SK-N-SH treated with all-trans-retinoic acid at 6 μM for 48 hours (cell line): Measurements from ENCODE around the gene KIF26A.

ENCODE experiments used
- ARNTL ChIP-seq: fragments of 450-650 bp; formaldehyde crosslinking; IDR thresholded peaks from 2 replicates; pipeline ENCODE4 v1.5.0; 2020; ENCODE audit warnings: low read depth, mild to moderate bottlenecking, moderate library complexity, borderline replicate concordance
- CSRNP3 ChIP-seq: fragments of 250-450 bp; sonication (Bioruptor Pico); IDR thresholded peaks from 2 replicates; pipeline ENCODE4 v1.5.1; 2021; ENCODE audit warnings: mild to moderate bottlenecking, moderate library complexity
- ZNF8 ChIP-seq: fragments of 450-650 bp; formaldehyde crosslinking; IDR thresholded peaks from 2 replicates; pipeline ENCODE4 v1.5.0; 2020; ENCODE audit warnings: mild to moderate bottlenecking, moderate library complexity

GRCh38 chr14:104164041-104164440 lies 25.7 kb downstream of the KIF26A start:
- TF ChIP-seq ZNF8 (CRISPR knock-in tag) (no peak), CSRNP3 (CRISPR knock-in tag) (no peak), ARNTL (CRISPR knock-in tag) (no peak)
